SK-MEL-5 (cell line): Measurements from ENCODE around the gene EMSY. TPM values are rescaled to one million over a fixed set of nuclear protein-coding genes. Genes with fewer than 3 reads are reported as not detected.

ENCODE experiments used
- DNase-seq: peaks from one replicate; pipeline ENCODE4 v3.0.0-alpha.2; 2016; ENCODE audit warnings: low read depth, low spot score
- in situ Hi-C: cut with HindIII; loops from 2 replicates; pipeline ENCODE4 v1.10.0; 2016; ENCODE audit warnings: low sequenced_read_pairs, high pct_unique_total_duplicates, low pct_unique_long_range_greater_than_20kb
- small RNA-seq, 2 experiments: library from RNA; depleted of rRNA; stranded (forward); fragments of <200 nt; gene quantifications; one replicate each; pipeline ENCODE3, GENCODE V24; 2014
- total RNA-seq: library from RNA; depleted of rRNA; stranded (reverse); fragments of >200 nt; shearing (Covaris generic); gene quantifications from 2 replicates; pipeline ENCODE4 v1.2.3, GENCODE V29; 2014; rRNA removed

The EMSY gene
- total RNA-seq, 1 experiment from 2014 or later = 8.3 TPM

DNA sequence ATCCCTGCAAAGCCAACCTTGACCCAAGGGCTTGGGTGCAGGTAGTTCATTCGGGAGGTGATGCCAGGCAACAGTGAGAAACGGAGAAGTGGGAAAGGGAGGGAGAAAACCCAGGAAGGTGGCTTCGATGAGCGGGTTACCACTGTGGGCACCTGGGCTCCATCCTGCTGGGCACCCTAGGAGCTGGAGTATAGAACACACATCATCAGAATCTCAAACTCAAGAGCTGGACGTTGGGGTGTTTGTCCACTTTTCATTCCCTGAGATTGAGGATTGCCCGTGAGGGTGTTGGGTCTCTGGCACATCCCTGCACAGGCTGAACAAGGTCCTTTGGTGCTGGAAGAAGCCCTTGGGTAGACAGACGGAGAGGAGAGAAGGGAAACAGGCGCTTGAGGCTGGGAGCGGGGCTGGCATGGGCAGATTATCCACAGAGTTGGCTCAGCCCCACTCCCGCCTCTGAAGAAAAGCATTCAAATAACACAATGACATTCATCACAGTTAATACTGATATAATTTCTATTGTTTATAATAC is 155.4 kb downstream of the EMSY start:
- in situ Hi-C loops = no loop called here

DNA sequence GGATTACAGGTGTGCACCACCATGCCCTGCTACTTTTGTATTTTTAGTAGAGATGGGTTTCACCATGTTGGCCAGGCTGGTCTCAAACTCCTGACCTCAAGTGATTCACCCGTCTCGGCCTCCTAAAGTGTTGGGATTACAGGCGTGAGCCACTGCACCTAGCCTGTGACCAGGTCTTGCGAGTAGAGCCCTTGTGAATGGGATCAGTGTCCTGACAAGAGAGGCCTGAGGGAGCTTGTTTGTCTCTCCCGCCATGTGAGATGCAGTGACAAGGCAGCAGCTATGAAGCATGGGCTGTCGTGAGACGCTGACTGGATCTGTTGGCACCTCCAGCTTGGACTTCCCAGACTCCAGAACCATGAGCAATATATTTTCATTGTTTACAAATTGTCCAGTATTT is 156.5 kb downstream of the EMSY start:
- in situ Hi-C loops = no loop called here
- DNase-seq = no peak

More for the DNA sequence above, 155.4 kb downstream of the EMSY start:
- no peak for DNase-seq

DNA sequence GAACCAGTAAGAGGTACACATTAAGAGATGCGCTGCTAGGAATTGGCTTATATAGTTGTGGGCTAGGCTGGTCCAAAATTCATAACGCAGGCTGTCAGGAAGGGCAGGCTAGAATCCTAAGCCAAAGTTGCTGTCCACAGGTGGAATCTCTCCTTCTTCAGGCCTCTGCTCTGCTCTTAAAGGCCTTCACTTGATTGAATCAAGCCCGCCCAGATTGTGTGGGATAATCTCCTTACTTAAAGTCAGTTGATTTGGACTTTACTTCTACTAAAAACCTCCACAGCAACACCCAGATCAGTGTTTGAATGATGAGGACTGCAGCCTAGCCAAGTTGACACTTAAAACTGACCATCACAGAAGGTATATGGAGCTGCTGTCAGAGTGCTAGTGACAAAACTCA is 156.9 kb downstream of the EMSY start:
- DNase-seq = no peak
- in situ Hi-C loops = no loop called here

- in situ Hi-C loops = no loop called here
- no peak for DNase-seq
Measured at GRCh38 chr11:76602431-76602861, 157.6 kb downstream of the EMSY start.

Small RNA genes lying within 50 kb of the gene (small RNA-seq; reads per million reads assigned to genes)
- gene AP001189.2 (0 reads per million in 2 experiments), gene RF00019 (0 reads per million in 2 experiments)

Other genes starting within 250 kb of the EMSY start
- 0.08 and 0.16 TPM in 2 replicates for gene WNT11, start 238.5 kb upstream of the EMSY start, total RNA-seq
- gene THAP12, start 63.9 kb upstream of the EMSY start, total RNA-seq = 30.2 and 30.5 TPM in 2 replicates
- 1.3 and 1.6 TPM in 2 replicates for gene GVQW3, start 63.7 kb upstream of the EMSY start, total RNA-seq
- 0.16 and 0.50 TPM in 2 replicates for gene LRRC32, start 225.7 kb downstream of the EMSY start, total RNA-seq